Progenitor cell of endocrine pancreas (in vitro differentiated cells): ENCODE results near the gene ZMYND11. TPM values are rescaled to one million over a fixed set of nuclear protein-coding genes. Genes with fewer than 3 reads are reported as not detected.

Experiments used
- DNase-seq: peaks from one replicate; pipeline ENCODE4 v3.0.0; 2021; ENCODE audit warnings: low spot score; ENCODE audit not compliant: unreplicated experiment
- H3K27ac Mint-ChIP-seq: 2 replicates; pipeline ENCODE4 v1.8.0; 2021; ENCODE audit warnings: mild to moderate bottlenecking, moderate library complexity, mixed read lengths
- H3K27me3 Mint-ChIP-seq: 2 replicates; pipeline ENCODE4 v1.8.0; 2021; ENCODE audit warnings: mixed read lengths
- H3K36me3 Mint-ChIP-seq: 2 replicates; pipeline ENCODE4 v1.8.0; 2022; ENCODE audit warnings: mixed read lengths; ENCODE audit not compliant: insufficient read depth
- H3K4me1 Mint-ChIP-seq: 2 replicates; pipeline ENCODE4 v1.8.0; 2021; ENCODE audit warnings: low read depth, mixed read lengths
- H3K4me3 Mint-ChIP-seq: 2 replicates; pipeline ENCODE4 v1.8.0; 2021; ENCODE audit warnings: low read depth, mild to moderate bottlenecking, moderate library complexity, mixed read lengths
- H3K9me3 Mint-ChIP-seq: 2 replicates; pipeline ENCODE4 v1.8.0; 2021; ENCODE audit warnings: low read depth, mixed read lengths
- total RNA-seq: library from RNA; stranded (reverse); gene quantifications from 2 replicates; pipeline ENCODE4 v1.2.1, GENCODE V29; 2021
- TF ChIP-seq, protein P1 (sequence below): fragments of 200-600 bp; sonication (generic); IDR thresholded peaks from one replicate; pipeline ENCODE4 v1.5.0; 2021; ENCODE audit warnings: antibody characterized with exemption, mild to moderate bottlenecking; ENCODE audit not compliant: unreplicated experiment

The ZMYND11 gene
- total RNA-seq, 1 donor from 2014 or later = 69.2 TPM

DNA sequence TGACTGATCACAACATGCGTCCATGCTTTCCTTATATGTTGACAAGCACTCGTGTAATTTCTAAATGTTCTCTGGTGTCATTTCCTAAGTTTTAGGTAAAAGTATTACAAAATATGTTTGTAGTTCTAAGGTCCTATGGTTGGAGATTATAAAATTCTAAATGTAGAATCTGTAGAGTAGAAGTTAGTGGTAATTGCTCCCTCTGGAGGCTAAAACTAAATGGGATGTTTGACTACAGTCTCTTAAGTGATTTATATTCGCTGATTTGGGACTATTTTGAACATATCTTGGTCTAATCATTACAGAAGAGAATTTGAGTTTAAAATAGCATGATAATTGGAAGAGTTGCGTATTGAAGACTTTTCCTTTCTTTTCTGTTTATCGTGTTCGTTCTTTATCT, 74.1 kb downstream of the ZMYND11 start:
- H3K27me3 Mint-ChIP-seq = no peaks in the 10 kb centered on the region

DNA sequence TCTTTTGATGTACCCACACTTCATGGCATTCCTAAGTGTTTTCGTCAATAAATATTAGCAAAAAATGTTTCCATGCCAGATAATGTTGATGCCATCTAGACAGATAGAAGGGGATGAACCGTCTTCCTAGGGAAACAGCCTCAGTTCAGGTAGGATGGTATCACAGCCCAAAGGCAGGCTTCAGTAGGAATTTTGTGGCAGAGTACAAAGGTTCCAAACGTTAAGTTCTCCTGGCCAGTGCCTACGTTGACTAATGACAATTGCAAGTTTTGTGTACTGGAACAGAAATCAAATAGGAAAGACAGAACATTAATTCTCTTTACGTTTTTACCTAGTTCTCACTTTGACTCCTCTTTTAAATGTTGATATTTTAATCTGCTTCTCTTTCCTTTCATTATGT, 75.0 kb downstream of the ZMYND11 start:
- TF ChIP-seq, protein P1, sequence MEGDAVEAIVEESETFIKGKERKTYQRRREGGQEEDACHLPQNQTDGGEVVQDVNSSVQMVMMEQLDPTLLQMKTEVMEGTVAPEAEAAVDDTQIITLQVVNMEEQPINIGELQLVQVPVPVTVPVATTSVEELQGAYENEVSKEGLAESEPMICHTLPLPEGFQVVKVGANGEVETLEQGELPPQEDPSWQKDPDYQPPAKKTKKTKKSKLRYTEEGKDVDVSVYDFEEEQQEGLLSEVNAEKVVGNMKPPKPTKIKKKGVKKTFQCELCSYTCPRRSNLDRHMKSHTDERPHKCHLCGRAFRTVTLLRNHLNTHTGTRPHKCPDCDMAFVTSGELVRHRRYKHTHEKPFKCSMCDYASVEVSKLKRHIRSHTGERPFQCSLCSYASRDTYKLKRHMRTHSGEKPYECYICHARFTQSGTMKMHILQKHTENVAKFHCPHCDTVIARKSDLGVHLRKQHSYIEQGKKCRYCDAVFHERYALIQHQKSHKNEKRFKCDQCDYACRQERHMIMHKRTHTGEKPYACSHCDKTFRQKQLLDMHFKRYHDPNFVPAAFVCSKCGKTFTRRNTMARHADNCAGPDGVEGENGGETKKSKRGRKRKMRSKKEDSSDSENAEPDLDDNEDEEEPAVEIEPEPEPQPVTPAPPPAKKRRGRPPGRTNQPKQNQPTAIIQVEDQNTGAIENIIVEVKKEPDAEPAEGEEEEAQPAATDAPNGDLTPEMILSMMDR = no peak
- Mint-ChIP-seq H3K36me3 (peaks cover 19% of the 10 kb centered on the region), H3K27me3 (no peaks in the 10 kb centered on the region), H3K4me1 (no peaks in the 10 kb centered on the region), H3K4me3 (no peak overlapping the region), H3K27ac (peak overlapping the region; percentile 29), H3K9me3 (peaks cover 7% of the 10 kb centered on the region)
- DNase-seq = no peak

More for the DNA sequence above, 74.1 kb downstream of the ZMYND11 start:
- Mint-ChIP-seq H3K27ac (no peak overlapping the region), H3K4me3 (no peak overlapping the region), H3K9me3 (peaks cover 7% of the 10 kb centered on the region), H3K4me1 (no peaks in the 10 kb centered on the region), H3K36me3 (peaks cover 20% of the 10 kb centered on the region)
- TF ChIP-seq, protein P1 = no peak
- DNase-seq = no peak

DNA sequence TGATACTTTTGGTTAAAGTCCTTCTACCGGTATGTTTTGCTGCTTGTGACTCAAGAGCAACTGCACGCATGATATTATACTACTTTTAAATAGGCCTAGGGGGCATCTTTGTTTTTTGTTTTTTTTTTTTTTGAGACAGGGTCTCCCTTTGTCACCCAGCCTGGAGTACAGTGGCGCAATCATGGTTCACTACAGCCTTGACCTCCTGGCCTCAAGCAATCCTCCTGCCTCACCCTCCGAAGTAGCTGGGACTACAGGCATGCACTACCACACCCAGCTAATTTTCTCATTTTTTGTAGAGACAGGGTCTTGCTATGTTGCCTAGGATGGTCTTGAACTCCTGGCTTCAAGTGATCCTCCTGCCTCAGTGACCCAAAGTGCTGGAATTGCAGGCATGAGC, 80.2 kb downstream of the ZMYND11 start:
- H3K4me1 Mint-ChIP-seq = peaks cover 1% of the 10 kb centered on the region
- H3K36me3 Mint-ChIP-seq = peaks cover 2% of the 10 kb centered on the region
- H3K27ac Mint-ChIP-seq = no peak overlapping the region
- H3K9me3 Mint-ChIP-seq = no peaks in the 10 kb centered on the region
- no peak for DNase-seq
- H3K4me3 Mint-ChIP-seq = no peak overlapping the region
- H3K27me3 Mint-ChIP-seq = no peaks in the 10 kb centered on the region
- TF ChIP-seq, protein P1 = no peak

GRCh38 chr10:218798-219197, 83.5 kb downstream of the ZMYND11 start:
- H3K27ac Mint-ChIP-seq = no peak overlapping the region
- H3K27me3 Mint-ChIP-seq = no peaks in the 10 kb centered on the region
- no peaks in the 10 kb centered on the region for H3K9me3 Mint-ChIP-seq
- H3K4me1 Mint-ChIP-seq = peaks cover 1% of the 10 kb centered on the region
- TF ChIP-seq, protein P1 = no peak
- H3K4me3 Mint-ChIP-seq = no peak overlapping the region
- DNase-seq = no peak
- H3K36me3 Mint-ChIP-seq = no peaks in the 10 kb centered on the region

DNA sequence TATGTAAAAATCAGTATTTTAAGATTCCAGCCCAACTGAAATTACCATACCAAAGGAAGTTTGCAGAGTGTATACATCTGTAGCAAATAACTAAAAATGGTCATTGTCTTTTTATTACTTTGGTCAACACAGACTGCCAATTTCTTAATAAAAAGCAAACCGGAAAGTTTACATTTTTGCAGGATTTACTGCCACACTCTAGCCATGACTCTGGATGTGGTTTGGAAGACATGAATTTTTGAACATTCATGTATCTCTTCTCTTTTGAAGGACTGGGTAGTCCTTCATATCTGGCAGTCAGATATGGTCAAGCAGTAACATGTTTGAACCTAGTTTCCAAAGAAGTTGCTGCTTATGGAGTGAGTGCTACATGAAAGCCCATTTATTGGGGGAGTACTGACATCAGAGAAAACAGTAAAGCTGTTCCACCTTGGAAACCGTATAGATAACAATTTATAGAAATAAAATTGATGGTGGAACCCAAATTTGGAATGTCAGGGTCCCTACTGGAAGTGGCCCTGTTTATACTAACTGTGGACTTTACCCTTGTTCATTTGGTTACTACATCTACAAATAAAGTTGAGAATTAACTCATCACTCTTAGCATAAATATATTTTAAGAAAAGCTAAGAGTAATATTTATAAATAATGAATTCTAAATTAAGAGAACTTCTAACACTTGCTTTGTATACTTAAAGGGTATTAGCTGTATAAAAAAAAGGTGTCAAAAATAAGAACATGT, 84.6 kb downstream of the ZMYND11 start:
- Mint-ChIP-seq H3K9me3 (no peaks in the 10 kb centered on the region), H3K36me3 (no peaks in the 10 kb centered on the region), H3K4me1 (peaks cover 1% of the 10 kb centered on the region), H3K27ac (no peak overlapping the region), H3K4me3 (no peak overlapping the region), H3K27me3 (no peaks in the 10 kb centered on the region)
- TF ChIP-seq, protein P1 = no peak
- no peak for DNase-seq
